PC-9 (cell line): ENCODE data around the gene PKHD1. TPM values are rescaled to one million over a fixed set of nuclear protein-coding genes. Genes with fewer than 3 reads are reported as not detected.

Experiments used
- BruUV-seq: library from RNA; stranded (reverse); fragments of 400-500 nt; replicated peaks from 2 replicates; lab custom pipeline; 2021; lab: Mats Ljungman, UMichigan
- CTCF ChIA-PET: fragments of 300-600 bp; sonication (Branson Sonifier 250); formaldehyde crosslinking; loops from one replicate; lab custom pipeline; 2022; ENCODE audit warnings: antibody characterized with exemption; lab: Charles Lee
- POLR2A ChIA-PET: fragments of 300-600 bp; sonication (Branson Sonifier 250); formaldehyde crosslinking; loops from one replicate; lab custom pipeline; 2022; ENCODE audit warnings: antibody characterized with exemption; ENCODE audit not compliant: unreplicated experiment; lab: Charles Lee
- DNase-seq, 2 experiments: peaks; one replicate each; pipeline versions ENCODE4 v3.0.0 to v3.0.0-alpha.2; 2015 to 2022; ENCODE audit warnings: mixed read lengths in 1 of 2
- H2AFZ ChIP-seq: fragments of 200-600 bp; sonication (generic); 2 replicates; pipeline ENCODE4 v1.8.1; 2017; ENCODE audit warnings: antibody characterized with exemption
- H3F3A ChIP-seq: fragments of 200-600 bp; sonication (generic); 2 replicates; pipeline ENCODE4 v1.8.1; 2017; ENCODE audit warnings: antibody characterized with exemption, mild to moderate bottlenecking, low read depth; ENCODE audit not compliant: insufficient read depth
- H3K27ac ChIP-seq: fragments of 200-600 bp; sonication (generic); 2 replicates; pipeline ENCODE4 v1.6.1; 2016; ENCODE audit warnings: mixed run types
- H3K27me3 ChIP-seq: fragments of 200-600 bp; sonication (generic); 2 replicates; pipeline ENCODE4 v1.6.1; 2016; ENCODE audit warnings: low read depth, mixed run types; ENCODE audit not compliant: insufficient read depth
- H3K36me3 ChIP-seq: fragments of 200-600 bp; sonication (generic); 2 replicates; pipeline ENCODE4 v1.6.1; 2016; ENCODE audit warnings: low read depth, mixed run types
- H3K4me1 ChIP-seq: fragments of 200-600 bp; sonication (generic); replicated peaks from 2 replicates; pipeline ENCODE4 v1.6.1; 2016; ENCODE audit warnings: mixed run types; ENCODE audit not compliant: insufficient read depth
- H3K4me2 ChIP-seq: fragments of 200-600 bp; sonication (generic); 2 replicates; pipeline ENCODE4 v1.6.1; 2017; ENCODE audit warnings: mixed run types
- H3K4me3 ChIP-seq: fragments of 200-600 bp; sonication (generic); 2 replicates; pipeline ENCODE4 v1.6.1; 2016; ENCODE audit warnings: mixed run types
- H3K79me2 ChIP-seq: fragments of 200-600 bp; sonication (generic); 2 replicates; pipeline ENCODE4 v1.6.1; 2017; ENCODE audit warnings: low read depth, mixed run types
- H3K9me2 ChIP-seq: fragments of 200-600 bp; sonication (generic); 2 replicates; pipeline ENCODE4 v1.8.1; 2017; ENCODE audit warnings: mild to moderate bottlenecking; ENCODE audit not compliant: insufficient read depth
- H3K9me3 ChIP-seq: fragments of 200-600 bp; sonication (generic); 2 replicates; pipeline ENCODE4 v1.8.1; 2016; ENCODE audit warnings: low read depth; ENCODE audit not compliant: insufficient read depth
- H4K20me1 ChIP-seq: fragments of 200-600 bp; sonication (generic); 2 replicates; pipeline ENCODE4 v1.8.1; 2017; ENCODE audit not compliant: insufficient read depth
- CTCF ChIP-seq: fragments of 200-600 bp; sonication (generic); conservative IDR thresholded peaks from 2 replicates; pipeline ENCODE4 v1.6.1; 2017; ENCODE audit warnings: mixed run types, antibody characterized with exemption, mild to moderate bottlenecking, moderate library complexity
- EZH2 ChIP-seq: fragments of 200-600 bp; sonication (generic); IDR thresholded peaks from 2 replicates; pipeline ENCODE4 v1.8.0; 2017; ENCODE audit warnings: antibody characterized with exemption, low read depth
- intact Hi-C: fragments of 100-400 bp; cut with micrococcal nuclease; formaldehyde crosslinking; loops from one replicate; pipeline ENCODE4 v1.10.0; 2022; ENCODE audit not compliant: unreplicated experiment
- total RNA-seq: library from RNA; stranded (reverse); gene quantifications from 2 replicates; pipeline ENCODE4 v1.2.3, GENCODE V29; 2021

The PKHD1 gene
- total RNA-seq, 1 experiment from 2014 or later, result not detected

- no peaks in the 10 kb centered on the region for H3K36me3 ChIP-seq
- H2AFZ ChIP-seq, result no peak overlapping the region
- H3K79me2 ChIP-seq, result no peaks in the 10 kb centered on the region
- TF ChIP-seq CTCF (no peak), EZH2 (no peak)
- H3K4me1 ChIP-seq, result no peaks in the 10 kb centered on the region
- H3K4me3 ChIP-seq, result no peak overlapping the region
- POLR2A ChIA-PET, result no interaction called here
- H3K27ac ChIP-seq, result no peak overlapping the region
- no peaks in the 10 kb centered on the region for H4K20me1 ChIP-seq
- DNase-seq, result no peak
- H3F3A ChIP-seq, result no peaks in the 10 kb centered on the region
- no peak overlapping the region for H3K4me2 ChIP-seq
- H3K9me2 ChIP-seq, result no peaks in the 10 kb centered on the region
- no TSS peak for BruUV-seq
- H3K9me3 ChIP-seq, result no peaks in the 10 kb centered on the region
- intact Hi-C loops, result no loop called here
- no peaks in the 10 kb centered on the region for H3K27me3 ChIP-seq
- CTCF ChIA-PET, result no interaction called here
Measured at GRCh38 chr6:51820555-51820954, 266.9 kb downstream of the PKHD1 start.

GRCh38 chr6:51818520-51819022 is 268.8 kb downstream of the PKHD1 start:
- CTCF ChIA-PET, result no interaction called here
- no peaks in the 10 kb centered on the region for H3K9me2 ChIP-seq
- no peaks in the 10 kb centered on the region for H3K79me2 ChIP-seq
- no peaks in the 10 kb centered on the region for H3F3A ChIP-seq
- H3K27ac ChIP-seq, result no peak overlapping the region
- H2AFZ ChIP-seq, result no peak overlapping the region
- TF ChIP-seq EZH2 (no peak), CTCF (no peak)
- H3K36me3 ChIP-seq, result no peaks in the 10 kb centered on the region
- no peak overlapping the region for H3K4me2 ChIP-seq
- no peak for DNase-seq
- BruUV-seq, result no TSS peak
- H3K4me3 ChIP-seq, result no peak overlapping the region
- no peaks in the 10 kb centered on the region for H3K27me3 ChIP-seq
- intact Hi-C loops, result no loop called here
- no peaks in the 10 kb centered on the region for H4K20me1 ChIP-seq
- POLR2A ChIA-PET, result no interaction called here
- H3K4me1 ChIP-seq, result no peaks in the 10 kb centered on the region
- H3K9me3 ChIP-seq, result no peaks in the 10 kb centered on the region

- Histone ChIP-seq H3F3A (no peaks in the 10 kb centered on the region), H2AFZ (no peak overlapping the region), H4K20me1 (no peaks in the 10 kb centered on the region), H3K4me2 (no peak overlapping the region), H3K9me2 (no peaks in the 10 kb centered on the region), H3K9me3 (no peaks in the 10 kb centered on the region), H3K36me3 (no peaks in the 10 kb centered on the region), H3K27ac (no peak overlapping the region), H3K4me1 (no peaks in the 10 kb centered on the region), H3K4me3 (no peak overlapping the region), H3K27me3 (no peaks in the 10 kb centered on the region), H3K79me2 (no peaks in the 10 kb centered on the region)
- POLR2A ChIA-PET, result no interaction called here
- intact Hi-C loops, result no loop called here
- DNase-seq, result no peak
- TF ChIP-seq CTCF (no peak), EZH2 (no peak)
- CTCF ChIA-PET, result no interaction called here
- no TSS peak for BruUV-seq
Measured at GRCh38 chr6:51817832-51818231, 269.6 kb downstream of the PKHD1 start.
